Lower lobe of right lung (tissue), 2 donors: Measurements from ENCODE around the gene EDIL3. TPM values are rescaled to one million over a fixed set of nuclear protein-coding genes. Genes with fewer than 3 reads are reported as not detected.

Experiments
- ATAC-seq, 2 donors: fragments of 200-7000 bp; cut with Tn5 transposase; one replicate each; pipeline ENCODE4 v1.9.1; 2020 to 2022; ENCODE audit warnings: mild to moderate bottlenecking in 2 of 2, moderate library complexity in 2 of 2
- DNase-seq: peaks from one replicate; pipeline ENCODE4 v3.0.0-alpha.2; 2020
- H3K27ac ChIP-seq: fragments of 200-600 bp; one replicate; pipeline ENCODE4 v1.8.0; 2022
- H3K27me3 ChIP-seq: fragments of 200-600 bp; one replicate; pipeline ENCODE4 v1.8.0; 2022; ENCODE audit warnings: low read depth
- H3K36me3 ChIP-seq: fragments of 200-600 bp; one replicate; pipeline ENCODE4 v1.8.0; 2022; ENCODE audit warnings: mild to moderate bottlenecking
- H3K4me1 ChIP-seq: fragments of 200-600 bp; one replicate; pipeline ENCODE4 v1.8.0; 2022
- H3K4me3 ChIP-seq: fragments of 200-600 bp; one replicate; pipeline ENCODE4 v1.8.0; 2022; ENCODE audit warnings: mild to moderate bottlenecking
- H3K9me3 ChIP-seq: fragments of 200-600 bp; one replicate; pipeline ENCODE4 v1.8.0; 2022
- CTCF ChIP-seq: fragments of 200-600 bp; IDR thresholded peaks from one replicate; pipeline ENCODE4 v1.8.0; 2022; ENCODE audit warnings: antibody characterized with exemption, mild to moderate bottlenecking
- intact Hi-C: fragments of 100-400 bp; cut with DNase I; formaldehyde crosslinking; loops from one replicate; pipeline ENCODE4 v1.11.0; 2022
- total RNA-seq: library from RNA; stranded (reverse); fragmentation: NEBNext Ultra II Directional; extraction: Animal tissue kit (Norgen Biotek cat#: 25700); gene quantifications from one replicate; pipeline ENCODE4 v1.2.1, GENCODE V29; 2021
- donor health status: DM: no; HTN: yes; CAD: no; lungs with severe emphysema.

Gene EDIL3
- total RNA-seq, 1 donor from 2014 or later = 17.0 TPM

- Histone ChIP-seq H3K36me3 (no peaks in the 10 kb centered on the region), H3K27ac (no peak overlapping the region), H3K4me1 (no peaks in the 10 kb centered on the region), H3K4me3 (no peak overlapping the region), H3K27me3 (no peaks in the 10 kb centered on the region), H3K9me3 (no peaks in the 10 kb centered on the region)
- no peak for DNase-seq
- no peak for TF ChIP-seq CTCF
- no peak for ATAC-seq
- intact Hi-C loops = no loop called here
Measured at GRCh38 chr5:84059672-84060071, 325.0 kb downstream of the EDIL3 start.

- intact Hi-C loops = no loop called here
- no peak for TF ChIP-seq CTCF
- no peaks in the 10 kb centered on the region for H3K27me3 ChIP-seq
Measured at GRCh38 chr5:84058561-84058960, 326.1 kb downstream of the EDIL3 start.

GRCh38 chr5:84057211-84057610 lies 327.5 kb downstream of the EDIL3 start:
- intact Hi-C loops = no loop called here

More at GRCh38 chr5:84058561-84058960, 326.1 kb downstream of the EDIL3 start:
- H3K4me1 ChIP-seq = no peaks in the 10 kb centered on the region
- H3K4me3 ChIP-seq = no peak overlapping the region
- no peaks in the 10 kb centered on the region for H3K9me3 ChIP-seq
- H3K27ac ChIP-seq = no peak overlapping the region
- ATAC-seq (no peak), DNase-seq (no peak)
- no peaks in the 10 kb centered on the region for H3K36me3 ChIP-seq

GRCh38 chr5:84045964-84046363 lies 338.7 kb downstream of the EDIL3 start:
- Histone ChIP-seq H3K27ac (no peak overlapping the region), H3K9me3 (no peaks in the 10 kb centered on the region), H3K4me1 (no peaks in the 10 kb centered on the region), H3K4me3 (no peak overlapping the region), H3K27me3 (no peaks in the 10 kb centered on the region), H3K36me3 (no peaks in the 10 kb centered on the region)
- ATAC-seq (no peak), DNase-seq (no peak)
- intact Hi-C loops = no loop called here
- TF ChIP-seq CTCF = no peak

More at GRCh38 chr5:84057211-84057610, 327.5 kb downstream of the EDIL3 start:
- TF ChIP-seq CTCF = no peak
- no peak overlapping the region for H3K27ac ChIP-seq
- H3K9me3 ChIP-seq = no peaks in the 10 kb centered on the region
- no peaks in the 10 kb centered on the region for H3K36me3 ChIP-seq
- no peaks in the 10 kb centered on the region for H3K4me1 ChIP-seq
- H3K4me3 ChIP-seq = no peak overlapping the region
- no peak for DNase-seq
- no peak for ATAC-seq
- H3K27me3 ChIP-seq = no peaks in the 10 kb centered on the region

- ATAC-seq (no peak), DNase-seq (no peak)
- Histone ChIP-seq H3K4me1 (no peaks in the 10 kb centered on the region), H3K27me3 (no peaks in the 10 kb centered on the region), H3K27ac (no peak overlapping the region), H3K36me3 (no peaks in the 10 kb centered on the region), H3K9me3 (no peaks in the 10 kb centered on the region), H3K4me3 (no peak overlapping the region)
- intact Hi-C loops = no loop called here
- no peak for TF ChIP-seq CTCF
Measured at GRCh38 chr5:84036842-84037241, 347.8 kb downstream of the EDIL3 start.

- H3K36me3 ChIP-seq = no peaks in the 10 kb centered on the region
Measured at GRCh38 chr5:84032324-84032723, 352.4 kb downstream of the EDIL3 start.

More at GRCh38 chr5:84032324-84032723, 352.4 kb downstream of the EDIL3 start:
- no peak overlapping the region for H3K4me3 ChIP-seq
- no peaks in the 10 kb centered on the region for H3K4me1 ChIP-seq
- DNase-seq (no peak), ATAC-seq (no peak)
- no peaks in the 10 kb centered on the region for H3K9me3 ChIP-seq
- H3K27me3 ChIP-seq = no peaks in the 10 kb centered on the region
- no peak overlapping the region for H3K27ac ChIP-seq
- no peak for TF ChIP-seq CTCF
- intact Hi-C loops = no loop called here
